Measurements from ENCODE around the gene PSIP1. TPM values are rescaled to one million over a fixed set of nuclear protein-coding genes. Genes with fewer than 3 reads are reported as not detected.

Gene PSIP1
- total RNA-seq, 1 experiment from 2014 or later, result 99.1 TPM

DNA sequence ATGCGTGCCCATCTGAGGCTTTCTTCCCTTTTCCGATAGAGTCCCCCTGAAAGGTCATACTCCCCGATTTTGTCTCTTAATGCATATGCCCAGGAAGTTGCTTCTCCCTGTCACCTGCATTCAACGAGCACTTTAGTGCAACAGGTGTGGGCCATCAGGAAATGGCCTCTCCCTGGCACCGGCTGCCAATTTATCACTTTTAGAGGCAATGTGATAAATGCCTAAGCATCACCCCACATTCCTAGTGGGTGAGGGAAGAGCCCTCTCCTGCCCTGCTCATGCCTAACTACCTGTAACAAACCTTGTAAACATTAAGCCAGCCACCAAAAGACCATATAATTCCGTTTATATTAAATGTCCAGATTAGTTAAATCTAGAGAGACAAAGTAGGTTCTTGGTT, 89.2 kb downstream of the PSIP1 start:
- no peak for ATAC-seq
- no TSS peak for BruUV-seq (replicated peaks)

GRCh38 chr9:15420796-15421195, 90.0 kb downstream of the PSIP1 start:
- no TSS peak for BruUV-seq (replicated peaks)
- TF ChIP-seq SP1 (IDR thresholded peaks at IDR 0.05; ENCODE audit: low read depth), result no peak
- no peak for TF ChIP-seq YY1 (IDR thresholded peaks at IDR 0.05; ENCODE audit: extremely low read depth, insufficient replicate concordance, low read depth, low read length)
- TF ChIP-seq ZBTB33 (IDR thresholded peaks at IDR 0.05; ENCODE audit: extremely low read depth, insufficient replicate concordance, low read length), result no peak
- TF ChIP-seq ZFX (IDR thresholded peaks at IDR 0.05), result no peak
- no peak for TF ChIP-seq CEBPB (IDR thresholded peaks at IDR 0.05; ENCODE audit: low read depth)
- no peak for TF ChIP-seq CTCF (IDR thresholded peaks at IDR 0.05 in 2 of 3, conservative IDR thresholded peaks at IDR 0.05 in 1 of 3; ENCODE audit: borderline replicate concordance in 1 of 3, insufficient read depth in 1 of 3, low read depth in 2 of 3, low read length in 2 of 3)
- no peak for TF ChIP-seq POLR2AphosphoS5 (IDR thresholded peaks at IDR 0.05; ENCODE audit: low read depth, low read length)
- TF ChIP-seq ELF1 (IDR thresholded peaks at IDR 0.05; ENCODE audit: borderline replicate concordance, low read depth), result no peak
- TF ChIP-seq CBX3 (IDR thresholded peaks at IDR 0.05; ENCODE audit: low read depth), result no peak
- no peak for TF ChIP-seq JUND (IDR thresholded peaks at IDR 0.05)
- TF ChIP-seq RAD21 (IDR thresholded peaks at IDR 0.05; ENCODE audit: low read depth), result no peak
- TF ChIP-seq FOSL1 (IDR thresholded peaks at IDR 0.05; ENCODE audit: low read depth), result no peak

More for the DNA sequence above, 89.2 kb downstream of the PSIP1 start:
- H2AFZ ChIP-seq (ENCODE audit: low read depth, low read length, poor library complexity, severe bottlenecking), result no peak overlapping the region
- peak overlapping the region in 1 of 2 experiments; percentile 91; a peak in 2 of 4 replicates for H3K4me3 ChIP-seq (replicated peaks in 1 of 2; ENCODE audit: low read depth in 1 of 2, low read length in 2 of 2)
- peak overlapping the region; percentile 75; the same call in 1 of the 2 replicates for H3K27ac ChIP-seq (ENCODE audit: low read depth, low read length)
- no peak overlapping the region for H3K9ac ChIP-seq (ENCODE audit: low read length)
- ChIA-PET POLR2A (no interaction called here), CTCF (interaction anchor here (0.6 kb wide), 1 partner anchor 189 kb away, joined by 3 read pairs; no protein-coding TSS in a partner anchor), RAD21 (ENCODE audit: low non-redundant PET in 1 of 2, low total read pairs in 2 of 2, uncharacterized antibody in 2 of 2, unreplicated experiment in 2 of 2) (no interaction called here)
- H3K4me2 ChIP-seq (ENCODE audit: low read length), result peak overlapping the region; percentile 85
- H3K36me3 ChIP-seq (ENCODE audit: control insufficient read depth in 1 of 2, insufficient read depth in 2 of 2, low read length in 2 of 2), result peaks cover 5 to 20% of the 10 kb centered on the region in 2 experiments; a peak in 3 of 4 replicates
- intact Hi-C loops (cut with micrococcal nuclease), result loop anchor here (5.0 kb wide), 1 partner anchor 144 kb away; no protein-coding TSS in a partner anchor
- no peaks in the 10 kb centered on the region for H3K9me2 ChIP-seq (ENCODE audit: insufficient read depth)
- DNase-seq (ENCODE audit: low read depth, low spot score), result no peak
- H3K9me3 ChIP-seq (ENCODE audit: control insufficient read depth in 1 of 2, insufficient read depth in 1 of 2, low read depth in 1 of 2, low read length in 2 of 2), result no peaks in the 10 kb centered on the region
- no peak for TF ChIP-seq ZNF274 (IDR thresholded peaks at IDR 0.05; ENCODE audit: low read depth, low read length)
- peaks cover 38% of the 10 kb centered on the region for H3K79me2 ChIP-seq (ENCODE audit: insufficient read depth, low read length)
- H3K27me3 ChIP-seq (ENCODE audit: insufficient read depth, low read length), result no peaks in the 10 kb centered on the region
- H3K4me1 ChIP-seq (ENCODE audit: control insufficient read depth in 1 of 2, insufficient read depth in 2 of 2, low read length in 2 of 2), result peaks cover 3 to 14% of the 10 kb centered on the region in 2 experiments; a peak in 3 of 4 replicates
- H4K20me1 ChIP-seq (ENCODE audit: insufficient read depth), result no peaks in the 10 kb centered on the region

More at GRCh38 chr9:15420796-15421195, 90.0 kb downstream of the PSIP1 start:
- Histone ChIP-seq H3K9ac (ENCODE audit: low read length) (no peak overlapping the region), H3K4me2 (ENCODE audit: low read length) (no peak overlapping the region), H3K27ac (ENCODE audit: low read depth, low read length) (no peak overlapping the region), H3K4me1 (ENCODE audit: control insufficient read depth in 1 of 2, insufficient read depth in 2 of 2, low read length in 2 of 2) (peaks cover 3 to 14% of the 10 kb centered on the region in 2 experiments; a peak in 3 of 4 replicates), H3K36me3 (ENCODE audit: control insufficient read depth in 1 of 2, insufficient read depth in 2 of 2, low read length in 2 of 2) (peaks cover 2 to 13% of the 10 kb centered on the region in 2 experiments; a peak in 2 of 4 replicates), H4K20me1 (ENCODE audit: insufficient read depth) (no peaks in the 10 kb centered on the region), H3K79me2 (ENCODE audit: insufficient read depth, low read length) (peaks cover 31% of the 10 kb centered on the region), H2AFZ (ENCODE audit: low read depth, low read length, poor library complexity, severe bottlenecking) (no peak overlapping the region), H3K9me3 (ENCODE audit: control insufficient read depth in 1 of 2, insufficient read depth in 1 of 2, low read depth in 1 of 2, low read length in 2 of 2) (no peaks in the 10 kb centered on the region), H3K27me3 (ENCODE audit: insufficient read depth, low read length) (no peaks in the 10 kb centered on the region), H3K4me3 (replicated peaks in 1 of 2; ENCODE audit: low read depth in 1 of 2, low read length in 2 of 2) (no peak overlapping the region), H3K9me2 (ENCODE audit: insufficient read depth) (no peaks in the 10 kb centered on the region)
- ChIA-PET RAD21 (ENCODE audit: low non-redundant PET in 1 of 2, low total read pairs in 2 of 2, uncharacterized antibody in 2 of 2, unreplicated experiment in 2 of 2) (no interaction called here), CTCF (no interaction called here), POLR2A (no interaction called here)
- ATAC-seq (no peak), DNase-seq (ENCODE audit: low read depth, low spot score) (no peak)
- intact Hi-C loops (cut with micrococcal nuclease), result loop anchor here (5.0 kb wide), 1 partner anchor 143 kb away; no protein-coding TSS in a partner anchor
